Measurements from ENCODE around the gene TMEM123.

Gene TMEM123

GRCh38 chr11:102421261-102421660, 31.3 kb downstream of the TMEM123 start:
- DNase-seq = no peak

- no peak for DNase-seq
These were observed 32.0 kb downstream of the TMEM123 start for GRCh38 chr11:102420547-102420946.

DNA sequence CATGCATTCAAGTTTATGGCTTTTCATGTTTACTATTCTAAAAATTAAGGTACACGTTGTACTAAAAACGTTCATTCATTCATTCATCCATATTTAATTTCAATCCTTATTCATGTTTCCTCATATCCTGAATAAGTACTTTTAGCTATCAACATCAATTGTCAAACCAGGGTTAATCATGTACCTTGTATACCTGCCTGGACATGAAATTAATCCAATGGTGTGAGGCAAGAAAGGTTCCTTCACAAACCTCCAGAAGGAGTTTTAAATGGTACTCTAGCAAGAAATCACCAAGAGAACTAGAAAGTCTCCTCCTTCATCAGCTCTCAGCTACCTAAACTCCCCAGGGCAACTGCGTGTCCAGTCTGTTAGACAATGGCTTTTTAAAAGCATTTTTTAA, 33.4 kb downstream of the TMEM123 start:
- no peak for DNase-seq

GRCh38 chr11:102416976-102417375, 35.6 kb downstream of the TMEM123 start:
- no peak for DNase-seq

DNA sequence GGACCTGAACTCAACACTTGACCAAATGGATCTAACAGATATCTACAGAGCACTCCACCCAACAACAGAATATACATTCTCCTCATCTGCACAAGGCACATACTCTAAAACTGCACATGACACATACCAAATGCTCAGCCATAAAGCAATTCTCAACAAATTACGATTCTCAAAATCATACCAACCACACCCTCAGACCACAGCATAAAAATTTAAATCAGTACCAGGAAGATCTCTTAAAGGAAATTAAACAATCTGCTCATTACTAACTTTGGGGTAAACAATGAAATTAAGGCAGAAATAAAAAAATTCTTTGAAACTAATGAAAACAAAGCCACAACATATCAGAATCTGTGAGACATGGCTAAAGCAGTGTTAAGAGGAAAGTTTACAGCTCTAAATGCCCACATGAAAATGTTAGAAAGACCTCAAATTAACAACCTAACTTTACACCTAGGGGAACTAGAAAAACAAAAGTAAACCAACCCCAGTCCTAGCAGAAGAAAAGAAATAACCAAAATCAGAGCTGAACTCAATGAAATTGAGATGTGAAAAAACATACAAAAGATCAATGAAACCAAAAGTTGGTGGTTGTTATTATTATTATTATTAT, 37.2 kb downstream of the TMEM123 start:
- no peak for DNase-seq

- no peak for DNase-seq
These were observed 38.0 kb downstream of the TMEM123 start for GRCh38 chr11:102414559-102414958.

- no peak for DNase-seq
These were observed 39.1 kb downstream of the TMEM123 start for GRCh38 chr11:102413497-102413896.

DNA sequence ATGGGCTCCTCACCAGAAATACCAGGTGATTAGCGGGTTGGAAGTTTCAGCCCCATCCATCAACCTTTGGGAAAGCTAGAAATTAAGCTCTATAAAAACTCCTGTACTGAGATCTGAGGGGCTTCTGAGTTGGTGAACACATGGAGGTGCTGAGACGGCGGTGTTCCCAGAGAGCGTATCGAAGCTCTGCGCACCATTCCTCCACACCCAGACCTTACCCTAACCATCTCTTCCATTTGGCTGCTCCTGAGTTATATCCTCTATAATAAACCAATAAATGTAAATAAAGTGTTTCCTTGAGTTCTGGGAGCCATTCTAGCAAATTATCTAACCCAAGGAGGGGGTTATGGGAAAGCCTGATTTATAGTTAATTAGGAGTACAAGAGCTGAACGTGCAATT, 41.4 kb downstream of the TMEM123 start:
- DNase-seq = no peak

DNA sequence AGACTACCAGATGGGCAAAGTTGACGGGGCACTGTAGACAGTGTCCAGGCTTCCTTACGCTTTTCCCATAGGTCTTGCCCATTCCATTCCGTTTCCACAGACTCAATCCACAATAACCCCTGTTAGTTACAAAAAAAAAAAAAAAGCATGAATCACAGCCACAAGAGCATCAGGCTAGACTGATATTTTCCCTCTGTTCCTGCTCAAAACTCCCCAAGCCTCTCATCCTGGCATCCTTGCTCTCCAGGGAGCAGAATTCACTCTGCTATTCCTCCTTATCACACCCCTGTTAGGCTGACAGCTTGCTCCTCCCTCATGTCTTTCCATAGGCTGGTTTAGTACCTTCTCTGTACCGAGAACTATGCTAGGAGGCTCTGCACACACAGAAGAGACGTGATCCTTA, 42.2 kb downstream of the TMEM123 start:
- no peak for DNase-seq

- DNase-seq = no peak
These were observed 44.2 kb downstream of the TMEM123 start for GRCh38 chr11:102408339-102408738.

DNA sequence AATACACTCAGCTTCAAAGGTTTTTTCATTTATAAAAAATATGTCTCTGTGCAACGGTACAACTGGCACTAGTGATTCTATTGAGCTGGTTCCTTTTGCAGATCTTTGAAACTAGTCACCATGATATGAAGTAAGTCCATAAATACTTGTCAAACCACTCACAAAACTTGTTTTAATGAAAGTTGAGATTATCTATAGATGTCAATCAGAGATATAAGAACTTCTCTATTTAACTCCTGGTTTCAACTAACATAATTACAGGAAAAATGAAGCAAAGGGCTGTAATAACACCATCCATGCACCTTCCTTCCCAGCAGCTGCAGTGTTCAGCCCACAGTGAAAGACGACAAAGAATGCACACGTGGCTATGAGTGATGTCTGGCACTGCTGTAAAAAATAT, 44.7 kb downstream of the TMEM123 start:
- no peak for DNase-seq

DNA sequence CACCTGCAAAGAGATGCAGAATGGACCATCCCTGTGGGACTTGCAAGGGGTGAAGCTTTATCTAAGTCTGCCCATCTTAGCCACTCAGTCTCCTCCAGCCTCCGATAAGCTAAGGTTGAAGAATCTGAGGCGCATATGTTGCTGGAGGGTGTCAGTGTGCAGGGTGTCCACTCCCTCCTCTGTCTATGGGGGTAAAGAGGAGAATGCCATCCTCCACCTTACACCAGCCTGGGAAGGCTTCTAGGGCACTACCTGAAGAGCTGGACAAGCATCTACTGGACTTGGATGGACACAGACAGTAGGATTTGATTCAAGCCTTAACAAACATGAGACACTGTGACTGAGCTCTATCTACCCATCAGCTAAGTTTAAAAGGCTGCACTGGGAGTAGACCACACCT, 46.5 kb downstream of the TMEM123 start:
- no peak for DNase-seq

DNA sequence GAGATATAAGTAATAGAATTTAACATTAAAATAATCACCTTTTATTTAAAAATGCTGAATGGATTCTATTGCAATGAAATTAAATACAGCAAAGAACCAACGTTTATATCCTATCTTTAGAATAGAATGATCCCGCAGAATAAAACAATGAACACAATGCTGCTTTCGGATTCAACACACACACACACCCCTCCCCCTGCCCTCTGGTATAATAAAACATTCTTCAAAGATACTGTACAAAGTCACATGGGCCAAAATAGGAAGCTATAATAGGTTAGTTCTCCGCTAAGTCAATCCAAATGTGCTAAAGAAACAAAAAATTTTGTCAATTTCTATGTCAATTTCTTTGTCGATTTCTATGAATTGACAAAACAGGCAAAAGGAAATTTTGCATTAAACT, 47.1 kb downstream of the TMEM123 start:
- no peak for DNase-seq

DNA sequence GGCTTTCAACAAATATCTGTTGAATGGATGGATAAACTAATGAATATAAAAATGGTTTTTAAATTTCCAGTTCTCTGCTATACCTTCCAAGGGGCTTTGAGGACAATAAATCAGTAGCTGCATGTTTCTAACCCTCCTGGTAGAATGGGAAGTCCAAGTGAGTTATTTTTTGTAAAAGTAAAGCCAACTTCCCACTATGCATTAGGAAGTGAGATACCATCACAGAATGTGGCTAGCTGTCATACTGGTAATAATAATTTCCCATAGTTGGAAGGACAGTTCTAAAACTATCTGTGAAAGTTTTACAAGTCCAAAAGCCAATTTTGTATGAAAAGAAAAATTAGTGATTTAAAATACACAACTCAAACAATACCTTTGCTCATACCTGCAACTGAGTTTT, 50.0 kb downstream of the TMEM123 start:
- no peak for DNase-seq

DNA sequence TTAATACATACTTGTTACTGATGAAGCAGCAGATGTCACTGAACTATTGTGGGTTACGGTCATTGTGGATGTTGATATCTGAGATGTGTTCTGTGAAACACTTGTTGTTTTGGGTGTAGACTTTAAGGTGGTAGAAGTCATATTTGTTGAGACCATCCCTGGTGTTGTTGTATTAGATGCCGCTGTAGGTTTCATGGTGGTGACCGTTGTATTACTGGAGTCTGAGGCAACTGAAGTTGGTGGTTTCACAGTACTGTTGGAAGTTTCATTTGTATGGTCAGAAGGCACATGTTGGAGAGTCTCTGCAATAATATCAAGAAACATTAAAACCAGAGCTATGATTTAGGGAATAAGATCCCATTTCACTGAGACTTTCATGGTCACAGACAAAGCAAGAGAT, 50.7 kb downstream of the TMEM123 start:
- no peak for DNase-seq

- DNase-seq = no peak
These were observed 52.0 kb downstream of the TMEM123 start for GRCh38 chr11:102400603-102401002.

DNA sequence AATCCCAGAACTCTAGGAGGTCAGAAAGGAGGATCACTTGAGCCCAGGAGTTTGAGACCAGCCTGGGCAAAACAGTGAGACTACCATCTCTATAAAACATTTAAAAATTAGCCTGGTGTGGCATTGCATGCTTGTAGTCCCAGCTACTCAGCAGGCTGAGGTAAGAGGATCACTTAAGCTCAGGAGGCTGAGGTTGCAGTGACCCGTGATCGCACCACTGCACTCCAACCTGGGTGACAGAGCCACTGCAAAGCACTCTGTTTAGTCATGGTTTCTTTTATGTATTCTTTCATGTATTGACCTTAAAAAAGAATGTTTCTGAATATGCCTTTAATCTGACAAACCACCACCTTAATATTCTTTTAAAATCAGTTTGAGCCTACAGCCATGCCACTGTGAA, 53.4 kb downstream of the TMEM123 start:
- no peak for DNase-seq

- no peak for DNase-seq
These were observed 54.3 kb downstream of the TMEM123 start for GRCh38 chr11:102398297-102398696.

- DNase-seq = no peak
These were observed 55.6 kb downstream of the TMEM123 start for GRCh38 chr11:102396708-102397563.

DNA sequence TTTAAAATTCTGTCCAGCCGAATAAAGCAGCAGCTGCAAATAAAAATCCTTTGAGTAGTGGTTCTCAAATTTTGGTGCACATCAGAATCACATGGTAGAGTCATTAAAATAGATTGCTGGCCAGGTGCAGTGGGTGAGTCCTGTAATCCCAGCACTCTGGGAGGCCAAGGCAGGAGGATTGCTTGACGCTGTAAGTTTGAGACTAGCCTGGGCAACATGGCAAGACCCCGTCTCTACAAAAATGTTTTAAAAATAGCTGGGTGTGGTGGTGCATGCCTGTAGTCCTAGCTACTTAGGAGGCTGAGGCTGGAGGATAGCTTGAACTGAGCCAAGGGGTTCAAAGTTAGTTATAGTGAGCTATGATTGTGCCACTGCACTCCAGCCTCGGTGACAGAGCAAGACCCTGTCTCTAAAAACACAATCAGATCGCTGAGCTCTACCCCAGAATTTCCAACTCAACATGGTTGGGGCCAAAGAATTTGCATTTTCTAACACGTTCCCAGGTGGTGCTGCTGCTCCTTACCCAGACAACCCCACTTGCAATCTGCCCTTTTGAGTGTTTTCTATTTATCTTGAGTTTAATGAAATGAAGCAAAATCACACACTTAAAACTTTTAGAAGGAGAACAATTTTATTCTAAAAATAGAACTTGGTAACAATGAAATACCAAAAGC, 56.7 kb downstream of the TMEM123 start:
- no peak for DNase-seq

DNA sequence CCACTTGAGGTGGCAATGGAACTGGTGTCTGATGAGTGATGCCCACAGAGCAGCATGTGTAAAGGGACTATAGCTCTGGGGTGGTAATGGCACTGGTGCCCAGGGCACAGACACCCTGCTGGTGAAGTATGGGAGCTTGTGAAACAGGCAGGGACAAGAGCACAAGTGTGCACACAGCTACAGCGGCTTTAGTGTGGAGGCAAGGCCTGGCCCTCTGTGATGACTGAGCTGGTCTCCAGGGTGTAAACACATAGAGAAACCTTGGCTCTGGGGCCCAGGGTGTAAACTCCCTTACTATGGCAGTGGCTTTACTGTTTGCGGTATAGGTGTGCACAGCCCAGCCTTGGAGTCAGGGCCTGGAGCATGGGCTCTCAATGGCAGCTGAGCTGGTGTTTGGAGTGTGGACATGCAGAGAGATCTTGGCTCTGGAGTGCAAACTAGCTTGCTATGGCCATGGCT, 59.3 kb downstream of the TMEM123 start:
- DNase-seq = no peak

- DNase-seq = no peak
These were observed 60.9 kb downstream of the TMEM123 start for GRCh38 chr11:102391549-102392237.

All from SIG-M5 (cell line).